AG10803 (cell line): ENCODE measurements around the gene RETN.

Experiments
- DNase-seq: peaks from one replicate; pipeline ENCODE4 v3.0.0; 2010; ENCODE audit warnings: low read depth
- H3K4me3 ChIP-seq: 2 replicates; pipeline ENCODE4 v1.5.1; 2011; ENCODE audit warnings: mild to moderate bottlenecking, low read length, control low read depth
- TF ChIP-seq, protein P1 (sequence below): conservative IDR thresholded peaks from 2 replicates; pipeline ENCODE4 v1.5.1; 2011; ENCODE audit warnings: mild to moderate bottlenecking, low read length, control low read depth, inconsistent platforms

Gene RETN

DNA sequence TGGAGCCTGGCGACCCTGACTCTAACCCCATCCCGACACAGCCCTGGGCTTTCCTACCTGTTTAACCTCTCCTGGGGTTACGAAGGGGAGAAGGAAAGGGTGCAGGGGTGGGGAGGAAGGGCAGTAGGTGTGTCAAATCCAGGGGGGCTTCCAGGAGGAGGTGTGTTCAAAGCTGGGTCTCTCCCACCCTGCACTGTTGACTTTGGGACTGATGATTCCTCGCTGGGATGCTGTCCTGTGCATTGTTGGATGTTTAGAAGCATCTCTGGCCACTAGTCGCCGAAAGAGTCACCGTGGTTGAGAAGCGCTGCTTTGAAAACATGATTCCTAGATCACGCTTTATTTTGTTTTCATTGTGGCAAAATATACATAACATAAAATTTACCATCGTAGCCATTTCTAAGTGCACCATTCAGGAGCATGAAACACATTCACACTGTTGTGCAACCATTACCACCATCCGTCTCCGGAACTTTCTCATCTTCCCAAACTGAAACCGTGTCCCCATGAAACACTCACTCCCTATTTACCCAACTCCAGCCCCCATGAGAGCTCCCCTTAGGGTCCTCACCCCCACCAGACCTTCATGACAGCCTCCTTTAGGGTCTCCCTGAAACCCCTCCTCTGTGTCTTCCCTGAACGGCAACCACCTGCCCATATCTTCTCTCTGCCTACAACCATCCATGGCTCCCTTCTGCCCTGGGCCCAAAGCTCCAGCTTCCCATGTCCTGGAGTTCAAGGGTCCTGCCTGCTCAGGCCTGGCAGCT lies 37.5 kb downstream of the RETN start:
- TF ChIP-seq, protein P1, sequence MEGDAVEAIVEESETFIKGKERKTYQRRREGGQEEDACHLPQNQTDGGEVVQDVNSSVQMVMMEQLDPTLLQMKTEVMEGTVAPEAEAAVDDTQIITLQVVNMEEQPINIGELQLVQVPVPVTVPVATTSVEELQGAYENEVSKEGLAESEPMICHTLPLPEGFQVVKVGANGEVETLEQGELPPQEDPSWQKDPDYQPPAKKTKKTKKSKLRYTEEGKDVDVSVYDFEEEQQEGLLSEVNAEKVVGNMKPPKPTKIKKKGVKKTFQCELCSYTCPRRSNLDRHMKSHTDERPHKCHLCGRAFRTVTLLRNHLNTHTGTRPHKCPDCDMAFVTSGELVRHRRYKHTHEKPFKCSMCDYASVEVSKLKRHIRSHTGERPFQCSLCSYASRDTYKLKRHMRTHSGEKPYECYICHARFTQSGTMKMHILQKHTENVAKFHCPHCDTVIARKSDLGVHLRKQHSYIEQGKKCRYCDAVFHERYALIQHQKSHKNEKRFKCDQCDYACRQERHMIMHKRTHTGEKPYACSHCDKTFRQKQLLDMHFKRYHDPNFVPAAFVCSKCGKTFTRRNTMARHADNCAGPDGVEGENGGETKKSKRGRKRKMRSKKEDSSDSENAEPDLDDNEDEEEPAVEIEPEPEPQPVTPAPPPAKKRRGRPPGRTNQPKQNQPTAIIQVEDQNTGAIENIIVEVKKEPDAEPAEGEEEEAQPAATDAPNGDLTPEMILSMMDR = no peak
- no peak for DNase-seq
- no peak overlapping the region for H3K4me3 ChIP-seq

DNA sequence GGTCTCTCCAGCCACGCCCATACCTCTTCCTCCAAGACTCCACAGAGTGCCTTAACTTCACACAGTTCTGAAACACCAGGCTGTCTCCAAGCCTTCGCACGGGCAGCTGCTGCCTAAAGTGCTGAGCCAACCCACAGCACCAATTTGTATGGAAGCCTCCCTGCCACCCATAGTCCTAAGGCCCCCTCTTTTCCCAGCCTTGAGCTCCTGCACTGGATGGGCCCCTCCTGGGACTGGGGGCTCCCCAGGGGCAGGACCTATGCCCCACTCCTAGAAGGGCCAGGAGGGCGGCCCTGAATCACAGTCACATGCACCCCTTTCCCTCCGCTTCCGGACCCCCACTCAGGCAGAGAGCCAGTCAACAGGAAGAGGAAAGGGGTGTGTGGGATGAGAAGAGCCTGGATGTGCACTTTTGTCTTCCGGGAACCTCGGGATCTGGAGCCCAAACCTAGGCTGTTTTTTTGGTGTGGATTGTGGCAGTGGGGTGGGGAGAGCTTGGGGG lies 38.2 kb downstream of the RETN start:
- TF ChIP-seq, protein P1 = no peak
- no peak overlapping the region for H3K4me3 ChIP-seq
- no peak for DNase-seq

DNA sequence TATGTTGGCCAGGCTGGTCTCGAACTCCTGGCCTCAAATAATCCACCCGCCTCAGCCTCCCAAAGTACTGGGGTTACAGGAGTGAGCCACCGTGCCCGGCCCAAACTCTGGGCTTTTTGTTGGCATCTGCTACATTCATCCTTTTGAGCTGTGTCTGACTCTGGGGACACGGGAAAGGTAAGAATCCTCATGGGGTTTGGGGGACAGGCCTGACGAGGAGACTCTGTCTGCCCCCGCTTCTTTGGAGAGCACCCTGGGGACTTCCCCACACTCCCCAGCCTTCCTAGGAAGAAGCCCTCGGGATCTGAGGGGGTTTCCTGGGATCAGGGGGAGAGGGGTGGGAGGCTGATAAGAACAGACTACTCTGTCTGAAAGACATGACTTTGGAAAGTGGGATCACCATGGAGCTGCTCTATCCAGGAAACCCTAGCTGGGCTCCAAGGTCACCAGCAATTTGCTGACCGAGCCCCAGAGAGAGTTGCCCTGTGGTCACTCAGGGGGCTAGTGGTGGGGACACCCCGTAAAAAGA lies 41.1 kb downstream of the RETN start:
- DNase-seq = no peak
- TF ChIP-seq, protein P1 = no peak
- H3K4me3 ChIP-seq = no peak overlapping the region

GRCh38 chr19:7710616-7711015 lies 41.8 kb downstream of the RETN start:
- TF ChIP-seq, protein P1 = no peak
- DNase-seq = no peak
- H3K4me3 ChIP-seq = no peak overlapping the region

DNA sequence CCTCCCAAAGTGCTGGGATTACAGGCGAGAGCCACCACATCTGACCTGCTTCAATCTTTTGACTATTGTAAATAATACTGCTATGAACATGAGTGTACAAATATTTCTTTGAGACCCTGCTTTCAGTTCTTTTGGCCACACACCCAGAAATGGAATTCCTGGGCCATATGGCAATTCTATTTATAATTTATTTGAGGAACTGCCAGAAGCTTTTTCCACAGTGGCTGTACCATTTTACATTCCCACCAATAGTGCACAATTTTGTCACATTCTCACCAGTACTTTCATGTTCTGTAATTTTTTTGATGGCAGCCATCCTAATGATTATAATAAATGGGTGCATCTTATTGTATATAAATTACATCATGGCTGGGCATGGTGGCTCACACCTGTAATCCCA lies 46.8 kb downstream of the RETN start:
- no peak for DNase-seq
- TF ChIP-seq, protein P1 = no peak
- no peak overlapping the region for H3K4me3 ChIP-seq

DNA sequence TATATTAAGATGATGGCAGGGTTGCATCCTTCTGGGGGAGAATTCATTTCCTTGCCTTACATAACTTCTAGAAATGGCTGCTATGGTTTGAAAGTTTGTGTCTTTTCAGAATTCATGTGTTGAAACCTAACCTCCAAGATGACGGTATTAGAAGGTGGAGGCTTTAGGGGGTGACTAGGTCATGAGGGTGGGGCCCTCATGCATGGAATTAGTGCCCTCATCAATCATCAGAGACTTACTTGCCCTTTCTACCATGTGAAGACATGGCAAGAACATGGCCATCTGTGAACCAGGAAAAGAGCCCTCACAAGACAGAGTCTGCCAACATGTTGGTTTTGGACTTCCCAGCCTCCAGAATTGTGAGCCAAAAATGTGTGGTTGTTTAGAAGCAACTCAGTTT lies 47.9 kb downstream of the RETN start:
- H3K4me3 ChIP-seq = no peak overlapping the region
- no peak for DNase-seq
- TF ChIP-seq, protein P1 = no peak

GRCh38 chr19:7718668-7719067 lies 49.8 kb downstream of the RETN start:
- H3K4me3 ChIP-seq = no peak overlapping the region
- DNase-seq = no peak
- TF ChIP-seq, protein P1 = no peak
